Activated T-helper 2 cell treated with anti-CD3 and anti-CD28 coated beads, Interferon-gamma antibody, Interleukin-2, Interleukin-4, amounts not matched to agents 10 μg/mL and 5 μg/mL and 100 μg/mL, durations not matched to agents 14 hours and 24 hours and 36 hours (primary cell): Measurements from ENCODE around the gene PDXDC1. TPM values are rescaled to one million over a fixed set of nuclear protein-coding genes. Genes with fewer than 3 reads are reported as not detected.
"Not testable (repeated sequence)": the region's sequence is repeated elsewhere in the genome, so short reads cannot be mapped to it uniquely, and the experiment has no call there.

ENCODE experiments used
- DNase-seq: peaks from one replicate; pipeline ENCODE4 v3.0.0; 2021; ENCODE audit warnings: low spot score
- H3K27ac Mint-ChIP-seq: one replicate; pipeline ENCODE4 v1.8.0; 2021; ENCODE audit warnings: mixed read lengths
- H3K27me3 Mint-ChIP-seq: one replicate; pipeline ENCODE4 v1.8.0; 2021; ENCODE audit warnings: low read depth, mixed read lengths
- H3K36me3 Mint-ChIP-seq: one replicate; pipeline ENCODE4 v1.8.0; 2021; ENCODE audit warnings: low read depth, mixed read lengths
- H3K4me1 Mint-ChIP-seq: one replicate; pipeline ENCODE4 v1.8.0; 2021; ENCODE audit warnings: low read depth, mixed read lengths
- H3K4me3 Mint-ChIP-seq: one replicate; pipeline ENCODE4 v1.8.0; 2021; ENCODE audit warnings: low read depth, mild to moderate bottlenecking, moderate library complexity, mixed read lengths
- H3K9me3 Mint-ChIP-seq: one replicate; pipeline ENCODE4 v1.8.0; 2021; ENCODE audit warnings: mixed read lengths
- intact Hi-C: fragments of 100-400 bp; cut with micrococcal nuclease; formaldehyde crosslinking; loops from one replicate; pipeline ENCODE4 v1.15.1; 2023
- total RNA-seq: library from RNA; stranded (reverse); gene quantifications from 2 replicates; pipeline ENCODE4 v1.2.3, GENCODE V29; 2022

The PDXDC1 gene
- total RNA-seq: 55.2 and 56.5 TPM in 2 replicates

DNA sequence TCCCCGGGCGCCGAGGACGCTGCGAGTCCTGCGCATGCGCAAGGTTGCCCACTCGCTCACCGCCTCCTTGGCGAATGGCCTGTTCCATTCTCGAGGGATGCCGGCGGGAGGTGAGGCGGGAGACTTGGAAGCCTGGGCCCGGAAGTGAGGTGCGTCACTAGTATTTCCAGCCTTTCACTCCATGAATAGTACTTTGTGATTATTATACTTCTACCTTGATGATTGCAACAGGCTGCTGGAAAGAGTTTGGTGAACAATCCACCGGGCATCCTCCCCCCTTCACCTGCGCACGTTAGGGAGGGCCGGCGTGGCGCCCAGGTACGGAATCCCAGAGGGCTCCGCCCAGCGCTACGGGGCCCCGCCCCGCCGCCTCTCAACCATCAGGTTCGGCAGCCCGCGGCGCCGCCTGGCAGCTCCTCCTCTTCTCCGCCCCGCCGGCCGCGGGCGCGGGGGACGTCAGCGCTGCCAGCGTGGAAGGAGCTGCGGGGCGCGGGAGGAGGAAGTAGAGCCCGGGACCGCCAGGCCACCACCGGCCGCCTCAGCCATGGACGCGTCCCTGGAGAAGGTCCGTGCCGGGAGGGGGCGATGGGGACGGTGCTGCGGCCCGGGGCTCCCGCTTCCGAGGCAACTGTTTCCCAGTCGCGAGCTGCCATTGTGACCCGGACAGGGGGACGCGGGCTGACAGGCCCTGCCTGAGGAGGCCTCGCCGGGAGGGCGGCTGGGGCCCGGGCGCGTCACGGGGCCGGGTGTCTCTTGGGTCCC lies at the start of gene PDXDC1:
Gene PDXDC1 (plus strand): TSS at position 371 of the 762 bp plus-strand sequence. CDS start 174 bp downstream, at position 545.
- H3K4me3 Mint-ChIP-seq: peak within 1 kb of the TSS; percentile 83
- H3K4me1 Mint-ChIP-seq: peaks cover 11% of the 10 kb centered on the region
- H3K27me3 Mint-ChIP-seq, H3K9me3 Mint-ChIP-seq, intact Hi-C loops, H3K36me3 Mint-ChIP-seq: not testable (repeated sequence)
- peak; percentile 95 for DNase-seq
- H3K27ac Mint-ChIP-seq: peak within 1 kb of the TSS; percentile 70

- DNase-seq, H3K27me3 Mint-ChIP-seq, H3K9me3 Mint-ChIP-seq, H3K4me1 Mint-ChIP-seq, H3K36me3 Mint-ChIP-seq, intact Hi-C loops, H3K4me3 Mint-ChIP-seq, H3K27ac Mint-ChIP-seq: not testable (repeated sequence)
These were observed 46.6 kb upstream of the PDXDC1 start for GRCh38 chr16:14928064-14928714.

GRCh38 chr16:14929176-14929575 lies 45.6 kb upstream of the PDXDC1 start:
- not testable (repeated sequence) for H3K27me3 Mint-ChIP-seq, H3K4me1 Mint-ChIP-seq

DNA sequence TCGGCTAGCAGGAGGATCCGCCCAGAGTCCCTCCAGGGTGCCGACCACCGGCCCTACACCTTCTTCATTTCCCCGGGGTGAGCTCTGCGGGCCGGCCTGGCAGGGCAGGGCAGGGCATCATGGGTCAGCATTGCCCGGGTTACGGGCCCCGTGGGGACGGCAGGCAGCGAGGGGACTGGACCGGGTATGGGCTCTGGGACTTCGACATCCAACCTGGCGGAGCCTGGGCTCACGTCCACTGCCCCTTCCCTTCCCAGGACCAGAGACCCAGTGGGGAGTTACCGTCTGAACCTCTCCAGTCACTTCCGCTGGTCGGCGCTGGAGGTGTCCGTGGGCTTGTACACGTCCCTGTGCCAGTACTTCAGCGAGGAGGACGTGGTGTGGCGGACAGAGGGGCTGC lies 44.6 kb upstream of the PDXDC1 start:
- intact Hi-C loops, H3K36me3 Mint-ChIP-seq, DNase-seq, H3K4me3 Mint-ChIP-seq, H3K9me3 Mint-ChIP-seq, H3K4me1 Mint-ChIP-seq, H3K27me3 Mint-ChIP-seq, H3K27ac Mint-ChIP-seq: not testable (repeated sequence)

More at GRCh38 chr16:14929176-14929575, 45.6 kb upstream of the PDXDC1 start:
- DNase-seq, H3K4me3 Mint-ChIP-seq, intact Hi-C loops, H3K27ac Mint-ChIP-seq, H3K9me3 Mint-ChIP-seq, H3K36me3 Mint-ChIP-seq: not testable (repeated sequence)

- H3K4me1 Mint-ChIP-seq, H3K9me3 Mint-ChIP-seq, H3K36me3 Mint-ChIP-seq, H3K27ac Mint-ChIP-seq, H3K4me3 Mint-ChIP-seq, DNase-seq, intact Hi-C loops, H3K27me3 Mint-ChIP-seq: not testable (repeated sequence)
These were observed 43.9 kb upstream of the PDXDC1 start for GRCh38 chr16:14930971-14931370.

DNA sequence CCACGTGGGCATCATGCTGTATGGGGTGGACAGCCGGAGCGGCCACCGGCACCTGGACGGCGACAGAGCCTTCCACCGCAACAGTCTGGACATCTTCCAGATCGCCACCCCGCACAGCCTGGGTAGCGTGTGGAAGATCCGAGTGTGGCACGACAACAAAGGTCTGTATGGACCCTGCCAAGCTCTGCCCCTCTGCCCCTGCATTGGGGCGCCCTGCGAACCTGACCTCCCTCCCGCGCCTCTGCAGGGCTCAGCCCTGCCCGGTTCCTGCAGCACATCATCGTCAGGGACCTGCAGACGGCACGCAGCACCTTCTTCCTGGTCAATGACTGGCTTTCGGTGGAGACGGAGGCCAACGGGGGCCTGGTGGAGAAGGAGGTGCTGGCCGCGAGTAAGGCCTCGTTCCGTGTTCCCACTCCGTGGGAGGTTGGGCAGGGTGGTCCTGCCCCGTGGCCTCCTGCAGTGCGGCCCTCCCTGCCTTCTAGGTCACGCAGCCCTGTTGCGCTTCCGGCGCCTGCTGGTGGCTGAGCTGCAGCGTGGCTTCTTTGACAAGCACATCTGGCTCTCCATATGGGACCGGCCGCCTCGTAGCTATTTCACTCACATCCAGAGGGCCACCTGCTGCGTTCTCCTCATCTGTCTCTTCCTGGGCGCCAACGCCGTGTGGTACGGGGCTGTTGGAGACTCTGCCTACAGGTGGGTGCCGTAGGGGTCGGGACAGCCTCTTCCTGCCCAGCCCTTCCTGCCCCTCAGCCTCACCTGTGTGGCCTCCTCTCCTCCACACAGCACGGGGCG lies 42.0 kb upstream of the PDXDC1 start:
- H3K36me3 Mint-ChIP-seq, H3K4me3 Mint-ChIP-seq, H3K27ac Mint-ChIP-seq, H3K27me3 Mint-ChIP-seq, intact Hi-C loops, DNase-seq, H3K4me1 Mint-ChIP-seq, H3K9me3 Mint-ChIP-seq: not testable (repeated sequence)

GRCh38 chr16:14937143-14937542 lies 37.7 kb upstream of the PDXDC1 start, which contains the start of gene NPIPA1:
Gene NPIPA1, plus strand, starts transcription at chr16:14937443. Its CDS starts 0 bp downstream, at chr16:14937443.
- intact Hi-C loops, H3K36me3 Mint-ChIP-seq, H3K4me3 Mint-ChIP-seq, H3K27ac Mint-ChIP-seq, DNase-seq, H3K27me3 Mint-ChIP-seq, H3K4me1 Mint-ChIP-seq, H3K9me3 Mint-ChIP-seq: not testable (repeated sequence)

DNA sequence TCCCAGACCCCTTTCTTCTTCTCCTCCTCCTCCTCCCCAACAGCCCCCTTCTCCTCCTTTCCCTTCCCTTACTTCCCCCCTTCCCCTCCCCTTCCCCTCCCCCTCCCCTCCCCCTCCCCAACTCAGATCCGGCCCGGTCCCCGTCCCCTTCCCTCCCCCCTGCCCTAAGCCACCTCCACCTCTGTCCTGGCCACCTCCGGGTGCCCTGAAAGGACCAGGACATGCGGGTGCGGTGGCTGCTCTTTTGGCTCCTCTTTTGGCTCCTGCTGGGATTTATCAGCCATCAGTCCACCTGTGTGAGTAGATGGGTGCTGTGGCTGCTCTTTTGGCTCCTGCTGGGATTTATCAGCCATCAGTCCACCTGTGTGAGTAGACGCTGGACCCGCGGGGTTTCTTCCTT lies 36.8 kb upstream of the PDXDC1 start:
- intact Hi-C loops, H3K4me1 Mint-ChIP-seq, H3K27ac Mint-ChIP-seq, H3K36me3 Mint-ChIP-seq, H3K27me3 Mint-ChIP-seq, H3K4me3 Mint-ChIP-seq, DNase-seq, H3K9me3 Mint-ChIP-seq: not testable (repeated sequence)

DNA sequence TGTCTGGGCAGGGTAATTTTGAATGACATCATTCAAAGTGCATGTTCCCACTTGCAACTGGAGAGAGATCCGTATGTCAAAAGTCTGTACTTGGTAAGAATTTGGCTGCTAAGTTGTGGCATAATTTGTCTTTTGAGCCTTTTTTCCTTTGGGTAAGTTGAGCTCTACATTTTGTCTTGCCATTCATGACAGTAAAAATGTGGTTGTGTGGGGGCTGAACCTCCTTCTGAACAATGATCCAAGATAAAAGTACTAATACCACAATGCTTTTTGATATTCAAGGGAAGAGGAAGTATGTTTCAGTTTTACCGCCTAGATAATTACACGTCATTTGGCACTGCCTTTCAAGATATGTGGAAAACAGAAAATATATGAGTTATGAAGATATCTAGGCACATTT lies 32.1 kb upstream of the PDXDC1 start:
- not testable (repeated sequence) for H3K27ac Mint-ChIP-seq, H3K9me3 Mint-ChIP-seq

DNA sequence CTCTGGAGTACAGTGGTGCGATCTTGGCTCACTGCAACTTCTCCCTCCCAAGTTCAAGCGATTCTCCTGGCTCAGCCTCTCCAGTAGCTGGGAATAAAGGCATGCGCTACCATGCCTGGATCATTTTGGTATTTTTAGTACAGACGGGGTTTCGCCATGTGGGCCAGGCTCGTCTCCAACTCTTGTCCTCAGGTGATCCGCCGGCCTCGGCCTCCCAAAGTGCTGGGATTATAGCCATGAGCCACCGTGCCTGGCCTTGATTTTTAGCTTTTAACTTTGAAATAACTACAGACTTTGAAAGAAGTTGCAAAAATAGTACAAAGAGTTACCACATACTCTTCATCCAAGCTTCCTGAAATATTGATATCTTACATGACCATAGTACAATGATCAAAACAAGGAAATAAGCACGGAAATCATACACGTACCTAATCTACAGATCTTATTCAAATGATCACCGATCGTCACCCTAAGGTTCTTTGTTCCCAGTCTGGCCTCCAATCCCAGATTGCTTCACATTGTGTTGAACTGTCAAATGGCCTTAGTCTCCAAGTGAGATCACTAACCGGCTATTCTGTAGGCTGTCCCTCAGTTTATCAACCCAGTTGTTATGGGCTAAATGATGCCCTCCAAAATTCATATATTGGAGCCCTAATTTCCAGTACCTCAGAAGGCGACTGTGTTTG lies 19.1 kb upstream of the PDXDC1 start:
- no peaks in the 10 kb centered on the region for H3K4me1 Mint-ChIP-seq

More for the DNA sequence above, 32.1 kb upstream of the PDXDC1 start:
- DNase-seq, H3K4me1 Mint-ChIP-seq, H3K27me3 Mint-ChIP-seq, H3K4me3 Mint-ChIP-seq, H3K36me3 Mint-ChIP-seq, intact Hi-C loops: not testable (repeated sequence)

GRCh38 chr16:14957576-14958322 lies 17.1 kb upstream of the PDXDC1 start:
- no peaks in the 10 kb centered on the region for H3K9me3 Mint-ChIP-seq
- no peaks in the 10 kb centered on the region for H3K36me3 Mint-ChIP-seq
- H3K4me3 Mint-ChIP-seq: no peak overlapping the region
- no peak overlapping the region for H3K27ac Mint-ChIP-seq
- no peak for DNase-seq
- H3K4me1 Mint-ChIP-seq: no peaks in the 10 kb centered on the region
- peaks cover under 1% of the 10 kb centered on the region for H3K27me3 Mint-ChIP-seq
- intact Hi-C loops: no loop called here

More for the DNA sequence above, 19.1 kb upstream of the PDXDC1 start:
- Mint-ChIP-seq H3K36me3 (no peaks in the 10 kb centered on the region), H3K27me3 (no peaks in the 10 kb centered on the region), H3K27ac (no peak overlapping the region), H3K4me3 (no peak overlapping the region), H3K9me3 (no peaks in the 10 kb centered on the region)
- intact Hi-C loops: no loop called here
- no peak for DNase-seq

- Mint-ChIP-seq H3K27ac (no peak overlapping the region), H3K4me1 (no peaks in the 10 kb centered on the region), H3K27me3 (peaks cover 4% of the 10 kb centered on the region), H3K9me3 (no peaks in the 10 kb centered on the region), H3K36me3 (no peaks in the 10 kb centered on the region), H3K4me3 (no peak overlapping the region)
- intact Hi-C loops: no loop called here
- DNase-seq: no peak
These were observed 16.6 kb upstream of the PDXDC1 start for GRCh38 chr16:14958323-14958600.
